NB4 (cell line): ENCODE data around the gene ANO10.

Experiments used
- DNase-seq: peaks from one replicate; pipeline ENCODE4 v3.0.0; 2010; ENCODE audit warnings: low read depth
- H3K4me3 ChIP-seq: one replicate; pipeline ENCODE4 v1.5.1; 2011; ENCODE audit warnings: mild to moderate bottlenecking, low read depth, low read length, moderate library complexity
- CTCF ChIP-seq: IDR thresholded peaks from one replicate; pipeline ENCODE4 v1.5.1; 2012; ENCODE audit warnings: low read depth, low read length
- MYC ChIP-seq: IDR thresholded peaks from 2 replicates; pipeline ENCODE4 v1.6.1; 2011; ENCODE audit warnings: low read depth, low read length
- POLR2A ChIP-seq: IDR thresholded peaks from 2 replicates; pipeline ENCODE4 v1.6.1; 2011; ENCODE audit warnings: mild to moderate bottlenecking; ENCODE audit not compliant: insufficient read length; ENCODE audit errors: extremely low read depth
- TF ChIP-seq, protein P1 (sequence below): IDR thresholded peaks from 2 replicates; pipeline ENCODE4 v1.6.1; 2011; ENCODE audit warnings: low read depth, low read length

Gene ANO10

GRCh38 chr3:43542328-43543043, 79.3 kb downstream of the ANO10 start:
- no peak overlapping the region for H3K4me3 ChIP-seq
- TF ChIP-seq, protein P1, sequence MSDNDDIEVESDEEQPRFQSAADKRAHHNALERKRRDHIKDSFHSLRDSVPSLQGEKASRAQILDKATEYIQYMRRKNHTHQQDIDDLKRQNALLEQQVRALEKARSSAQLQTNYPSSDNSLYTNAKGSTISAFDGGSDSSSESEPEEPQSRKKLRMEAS = no peak
- TF ChIP-seq MYC = no peak
- TF ChIP-seq CTCF = no peak
- no peak for TF ChIP-seq POLR2A
- no peak for DNase-seq

- TF ChIP-seq, protein P1 = no peak
- TF ChIP-seq POLR2A = no peak
- DNase-seq = no peak
- no peak overlapping the region for H3K4me3 ChIP-seq
Observed at GRCh38 chr3:43540624-43541023, 81.2 kb downstream of the ANO10 start.

DNA sequence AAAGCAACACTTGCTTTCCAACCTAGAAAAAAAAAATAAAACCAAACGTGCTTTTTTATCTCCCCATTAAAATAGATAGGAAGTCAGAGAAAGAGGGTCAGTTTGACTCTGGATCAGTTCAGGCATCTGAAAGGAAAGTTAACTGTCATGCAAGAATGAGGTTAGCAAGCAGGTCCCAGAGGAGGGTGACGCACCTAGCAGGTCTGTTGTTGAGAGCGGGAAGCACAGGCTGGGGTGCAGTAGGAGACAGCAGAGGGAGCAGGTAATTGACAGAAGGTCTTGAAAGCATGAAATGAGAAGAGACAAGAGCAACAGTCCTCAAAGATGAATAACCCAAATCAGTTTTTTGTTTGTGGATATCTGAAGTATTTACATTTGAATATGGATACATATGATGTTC, 82.5 kb downstream of the ANO10 start:
- H3K4me3 ChIP-seq = no peak overlapping the region
- no peak for DNase-seq
- TF ChIP-seq POLR2A = no peak
- TF ChIP-seq MYC = no peak
- TF ChIP-seq CTCF = no peak
- TF ChIP-seq, protein P1 = no peak

DNA sequence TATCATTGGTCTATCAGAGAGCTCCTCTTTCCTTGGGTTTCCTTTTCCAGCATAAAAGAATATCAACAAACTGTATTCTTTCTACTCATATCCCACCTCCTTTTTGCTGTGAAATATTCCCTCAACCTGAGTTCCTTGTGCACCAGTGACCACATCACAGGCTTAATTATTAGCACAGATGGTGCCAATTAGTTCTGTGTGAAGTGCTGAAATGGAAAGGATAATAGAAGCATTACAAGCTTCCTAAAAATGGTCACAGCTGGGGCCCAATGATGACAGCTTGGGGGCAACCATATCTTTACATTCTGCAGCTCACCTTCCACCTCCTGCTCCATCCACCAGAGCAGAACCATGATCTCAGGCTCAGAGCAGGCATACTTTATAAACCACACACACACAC, 84.6 kb downstream of the ANO10 start:
- TF ChIP-seq CTCF (no peak), MYC (no peak), POLR2A (no peak)
- TF ChIP-seq, protein P1 = no peak
- H3K4me3 ChIP-seq = no peak overlapping the region
- no peak for DNase-seq

DNA sequence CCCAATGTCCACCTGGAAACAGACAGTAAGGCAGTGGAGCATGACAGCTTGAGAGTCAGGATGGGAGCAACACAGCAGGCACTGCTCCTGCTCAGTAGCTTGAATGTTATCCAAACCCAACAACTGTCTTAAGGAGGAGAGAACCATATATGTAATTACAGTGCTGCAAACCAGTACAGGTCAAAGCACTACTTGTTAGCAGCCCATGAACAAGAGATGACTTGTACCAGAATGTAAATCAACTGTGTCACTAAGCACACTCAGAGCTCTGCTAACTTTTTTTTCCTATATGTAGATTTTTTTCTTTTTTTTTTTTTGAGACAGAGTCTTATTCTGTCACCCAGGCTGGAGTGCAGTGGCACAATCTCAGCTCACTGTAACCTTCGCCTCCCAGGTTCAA, 87.1 kb downstream of the ANO10 start:
- TF ChIP-seq MYC (no peak), POLR2A (no peak), CTCF (no peak)
- TF ChIP-seq, protein P1 = no peak
- DNase-seq = no peak
- no peak overlapping the region for H3K4me3 ChIP-seq

DNA sequence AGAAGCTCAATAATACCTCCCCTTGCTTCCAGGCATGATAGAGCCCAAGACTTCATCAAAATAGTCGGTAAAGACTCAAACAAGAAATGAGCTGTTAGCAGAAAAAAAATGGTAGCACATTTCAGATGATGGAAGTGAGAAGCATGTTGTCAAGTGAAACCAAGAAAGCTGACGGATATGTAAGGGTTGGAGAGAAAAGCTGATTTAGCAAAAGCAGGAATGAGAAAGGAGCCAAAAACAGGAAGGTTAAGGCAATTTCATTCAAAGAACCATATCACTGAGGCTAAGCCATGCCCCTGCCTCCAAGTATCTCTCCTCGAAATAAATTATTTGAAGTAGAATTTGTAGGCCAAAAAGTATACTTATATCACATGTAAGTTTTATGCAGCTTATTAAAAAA, 88.8 kb downstream of the ANO10 start:
- no peak overlapping the region for H3K4me3 ChIP-seq
- TF ChIP-seq POLR2A (no peak), CTCF (no peak), MYC (no peak)
- TF ChIP-seq, protein P1 = no peak
- DNase-seq = no peak
